OCI-LY7 (cell line): ENCODE results near the gene NLRP13. TPM values are rescaled to one million over a fixed set of nuclear protein-coding genes. Genes with fewer than 3 reads are reported as not detected.
"Not testable (repeated sequence)": the region's sequence is repeated elsewhere in the genome, so short reads cannot be mapped to it uniquely, and the experiment has no call there.

ENCODE experiments used
- BruUV-seq: library from RNA; stranded (reverse); fragments of 400-500 nt; replicated peaks from 2 replicates; lab custom pipeline; 2021; lab: Mats Ljungman, UMichigan
- CTCF ChIA-PET: fragments of 300-600 bp; sonication (Branson Sonifier 250); formaldehyde crosslinking; loops from one replicate; lab custom pipeline; 2022; ENCODE audit warnings: antibody characterized with exemption; ENCODE audit not compliant: unreplicated experiment; lab: Charles Lee
- POLR2A ChIA-PET: fragments of 300-600 bp; sonication (Branson Sonifier 250); formaldehyde crosslinking; loops from one replicate; lab custom pipeline; 2022; ENCODE audit warnings: antibody characterized with exemption; lab: Charles Lee
- DNase-seq: peaks from one replicate; pipeline ENCODE4 v3.0.0-alpha.2; 2015; ENCODE audit warnings: low spot score
- H2AFZ ChIP-seq: fragments of 200-600 bp; sonication (generic), shearing (Covaris generic); 2 replicates; pipeline ENCODE4 v1.6.1; 2014; ENCODE audit warnings: mild to moderate bottlenecking, antibody characterized with exemption, low read length, moderate library complexity
- H3K27ac ChIP-seq: fragments of 200-600 bp; sonication (generic); 2 replicates; pipeline ENCODE4 v1.5.1; 2014; ENCODE audit warnings: mixed run types, low read depth, mild to moderate bottlenecking, moderate library complexity, low read length, inconsistent platforms; ENCODE audit not compliant: poor library complexity, severe bottlenecking
- H3K36me3 ChIP-seq: fragments of 200-600 bp; sonication (generic); 2 replicates; pipeline ENCODE4 v1.6.1; 2014; ENCODE audit warnings: mild to moderate bottlenecking, antibody characterized with exemption, low read length, moderate library complexity, mixed read lengths; ENCODE audit not compliant: insufficient read depth
- H3K4me1 ChIP-seq: fragments of 200-600 bp; sonication (generic); 2 replicates; pipeline ENCODE4 v1.5.1; 2014; ENCODE audit warnings: mild to moderate bottlenecking, low read length; ENCODE audit not compliant: insufficient read depth, poor library complexity, severe bottlenecking
- H3K4me2 ChIP-seq: fragments of 200-600 bp; sonication (generic); 2 replicates; pipeline ENCODE4 v1.6.1; 2014; ENCODE audit warnings: mild to moderate bottlenecking, low read length
- H3K4me3 ChIP-seq: fragments of 200-600 bp; sonication (generic); 2 replicates; pipeline ENCODE4 v1.5.1; 2014; ENCODE audit warnings: mild to moderate bottlenecking, low read depth, low read length; ENCODE audit not compliant: poor library complexity, severe bottlenecking
- H3K79me2 ChIP-seq: fragments of 200-600 bp; sonication (generic); 2 replicates; pipeline ENCODE4 v1.6.1; 2016; ENCODE audit warnings: low read depth, mild to moderate bottlenecking, low read length, moderate library complexity, mixed read lengths; ENCODE audit not compliant: insufficient read depth
- H3K9me2 ChIP-seq: fragments of 200-600 bp; sonication (generic); 2 replicates; pipeline ENCODE4 v1.6.1; 2016; ENCODE audit warnings: mild to moderate bottlenecking, low read length, mixed read lengths; ENCODE audit not compliant: insufficient read depth
- H3K9me3 ChIP-seq: fragments of 200-600 bp; sonication (generic); 2 replicates; pipeline ENCODE4 v1.6.1; 2014; ENCODE audit warnings: mild to moderate bottlenecking, mixed run types, low read length, mixed read lengths
- H4K20me1 ChIP-seq: fragments of 200-600 bp; sonication (generic); 2 replicates; pipeline ENCODE4 v1.6.1; 2014; ENCODE audit warnings: mild to moderate bottlenecking, antibody characterized with exemption, low read length, moderate library complexity, mixed read lengths; ENCODE audit not compliant: insufficient read depth
- CTCF ChIP-seq: fragments of 200-600 bp; sonication (generic); conservative IDR thresholded peaks from 2 replicates; pipeline ENCODE4 v1.5.1; 2014; ENCODE audit warnings: mild to moderate bottlenecking, antibody characterized with exemption, low read length, moderate library complexity, mixed read lengths
- EZH2phosphoT487 ChIP-seq: fragments of 200-600 bp; sonication (generic); IDR thresholded peaks from 2 replicates; pipeline ENCODE4 v1.6.1; 2018; ENCODE audit warnings: low read depth, borderline replicate concordance, mild to moderate bottlenecking, mixed run types, antibody characterized with exemption, low read length, moderate library complexity, mixed read lengths
- intact Hi-C: fragments of 100-400 bp; cut with micrococcal nuclease; formaldehyde crosslinking; loops from one replicate; pipeline ENCODE4 v1.10.0; 2022; ENCODE audit not compliant: unreplicated experiment
- total RNA-seq, 2 experiments: library from RNA; depleted of rRNA in 1 of 2; stranded (reverse); fragments of >200 nt in 1 of 2; shearing (Covaris generic) in 1 of 2; gene quantifications; 2 replicates each; pipeline ENCODE4 v1.2.3, GENCODE V29; 2014 to 2022

NLRP13 gene
- total RNA-seq, 2 experiments from 2014 or later = not detected

GRCh38 chr19:55958356-55958755, 26.2 kb upstream of the NLRP13 start:
- Histone ChIP-seq H3K27ac (no peak overlapping the region), H3K9me3 (no peaks in the 10 kb centered on the region), H3K4me3 (no peak overlapping the region), H3K36me3 (no peaks in the 10 kb centered on the region), H2AFZ (no peak overlapping the region), H4K20me1 (no peaks in the 10 kb centered on the region), H3K4me2 (no peak overlapping the region), H3K4me1 (no peaks in the 10 kb centered on the region), H3K9me2 (no peaks in the 10 kb centered on the region), H3K79me2 (no peaks in the 10 kb centered on the region)
- DNase-seq = no peak
- intact Hi-C loops = no loop called here
- ChIA-PET POLR2A (no interaction called here), CTCF (no interaction called here)
- BruUV-seq = no TSS peak
- no peak for TF ChIP-seq CTCF

- Histone ChIP-seq H3K4me1 (no peaks in the 10 kb centered on the region), H3K79me2 (no peaks in the 10 kb centered on the region), H4K20me1 (no peaks in the 10 kb centered on the region), H3K27ac (no peak overlapping the region), H3K36me3 (no peaks in the 10 kb centered on the region), H3K4me2 (no peak overlapping the region), H2AFZ (no peak overlapping the region), H3K4me3 (no peak overlapping the region), H3K9me2 (no peaks in the 10 kb centered on the region), H3K9me3 (no peaks in the 10 kb centered on the region)
- intact Hi-C loops = no loop called here
- TF ChIP-seq EZH2phosphoT487 = no peak
- TF ChIP-seq CTCF = no peak
- CTCF ChIA-PET = no interaction called here
- no peak for DNase-seq
- POLR2A ChIA-PET = no interaction called here
- BruUV-seq = no TSS peak
Measured at GRCh38 chr19:55956431-55956830, 24.3 kb upstream of the NLRP13 start.

GRCh38 chr19:55950566-55950965, 18.4 kb upstream of the NLRP13 start:
- intact Hi-C loops, H4K20me1 ChIP-seq, H2AFZ ChIP-seq, H3K4me3 ChIP-seq, H3K4me1 ChIP-seq, H3K9me3 ChIP-seq, CTCF ChIA-PET, DNase-seq, H3K9me2 ChIP-seq, H3K79me2 ChIP-seq, H3K27ac ChIP-seq, H3K36me3 ChIP-seq, BruUV-seq, H3K4me2 ChIP-seq: not testable (repeated sequence)
- POLR2A ChIA-PET = interaction anchor here (0.7 kb wide), 1 partner anchor 305 kb away, joined by 3 read pairs; no protein-coding TSS in a partner anchor
